Stimulated activated naive CD8-positive, alpha-beta T cell treated with anti-CD3 and anti-CD28 coated beads, Interleukin-15, Interleukin-2, amounts not matched to agents 100 ng/mL and 50 ng/mL, for 24 hours (primary cell): ENCODE results near the gene PATL2.
"Not testable (repeated sequence)": the region's sequence is repeated elsewhere in the genome, so short reads cannot be mapped to it uniquely, and the experiment has no call there.

Experiments
- H3K27ac Mint-ChIP-seq: one replicate; pipeline ENCODE4 v1.8.0; 2021; ENCODE audit warnings: mild to moderate bottlenecking, mixed read lengths
- H3K27me3 Mint-ChIP-seq: one replicate; pipeline ENCODE4 v1.8.0; 2021; ENCODE audit warnings: mixed read lengths
- H3K36me3 Mint-ChIP-seq: one replicate; pipeline ENCODE4 v1.8.0; 2021; ENCODE audit warnings: low read depth, mixed read lengths
- H3K4me1 Mint-ChIP-seq: one replicate; pipeline ENCODE4 v1.8.0; 2021; ENCODE audit warnings: low read depth, mixed read lengths
- H3K4me3 Mint-ChIP-seq: one replicate; pipeline ENCODE4 v1.8.0; 2021; ENCODE audit warnings: mild to moderate bottlenecking, mixed read lengths
- H3K9me3 Mint-ChIP-seq: one replicate; pipeline ENCODE4 v1.8.0; 2021; ENCODE audit warnings: mixed read lengths

PATL2 gene

GRCh38 chr15:44711096-44711742 is at the start of gene PATL2, which contains the start of gene B2M:
Gene PATL2, minus strand, starts transcription at chr15:44711323. Its CDS starts 34,833 bp downstream, at chr15:44676490.
Gene B2M, plus strand, starts transcription at chr15:44711517. Its CDS starts 30 bp downstream, at chr15:44711547.
- peak within 1 kb of the TSS; percentile 100 for H3K27ac Mint-ChIP-seq
- no peaks in the 10 kb centered on the region for H3K9me3 Mint-ChIP-seq
- peaks cover 66% of the 10 kb centered on the region for H3K36me3 Mint-ChIP-seq
- H3K4me1 Mint-ChIP-seq, result peaks cover 42% of the 10 kb centered on the region
- H3K4me3 Mint-ChIP-seq, result peak within 1 kb of the TSS; percentile 97
- H3K27me3 Mint-ChIP-seq, result no peaks in the 10 kb centered on the region

GRCh38 chr15:44753345-44753744 is 42.2 kb upstream of the PATL2 start:
- Mint-ChIP-seq H3K4me1 (peaks cover 30% of the 10 kb centered on the region), H3K27me3 (no peaks in the 10 kb centered on the region), H3K36me3 (peaks cover 59% of the 10 kb centered on the region), H3K4me3 (no peak overlapping the region), H3K27ac (no peak overlapping the region), H3K9me3 (peaks cover 20% of the 10 kb centered on the region)

- H3K27ac Mint-ChIP-seq, H3K4me3 Mint-ChIP-seq, H3K27me3 Mint-ChIP-seq, H3K9me3 Mint-ChIP-seq, H3K36me3 Mint-ChIP-seq: not testable (repeated sequence)
- peaks cover 10% of the 10 kb centered on the region for H3K4me1 Mint-ChIP-seq
These were observed 32.3 kb upstream of the PATL2 start for GRCh38 chr15:44743454-44743853.

- not testable (repeated sequence) for H3K27me3 Mint-ChIP-seq, H3K4me3 Mint-ChIP-seq, H3K27ac Mint-ChIP-seq, H3K9me3 Mint-ChIP-seq, H3K36me3 Mint-ChIP-seq
- peaks cover 45% of the 10 kb centered on the region for H3K4me1 Mint-ChIP-seq
These were observed 28.2 kb upstream of the PATL2 start for GRCh38 chr15:44739222-44739847.

- peak overlapping the region; percentile 65 for H3K27ac Mint-ChIP-seq
These were observed 27.3 kb upstream of the PATL2 start for GRCh38 chr15:44738340-44738984.

DNA sequence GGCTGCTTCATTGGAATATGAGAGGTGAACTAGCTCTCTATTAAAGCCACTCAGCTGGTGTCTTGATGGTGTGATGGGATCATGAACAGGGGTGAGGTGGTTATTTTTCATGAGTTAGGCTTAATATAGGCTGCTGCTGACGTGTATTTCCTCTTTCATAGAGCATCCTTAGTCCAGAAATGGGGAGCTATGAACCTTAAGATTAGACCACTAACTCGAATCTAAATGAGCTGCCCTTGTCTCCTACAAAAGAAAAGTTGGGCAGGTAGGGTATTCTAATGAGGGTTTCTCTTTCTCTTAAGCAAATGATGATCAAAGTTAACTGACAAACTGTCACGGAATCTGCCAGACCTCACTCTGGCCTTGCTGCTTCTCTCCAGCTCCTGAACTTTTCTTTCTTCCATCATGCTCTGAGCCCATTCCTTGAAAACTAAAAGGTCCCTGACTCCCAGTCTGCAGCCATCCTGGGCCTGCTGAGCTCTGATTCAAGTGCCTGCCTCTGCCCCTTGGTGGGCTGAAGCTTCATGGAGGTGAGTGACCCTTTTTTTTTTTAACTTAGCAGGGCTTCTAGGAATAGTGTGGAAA is 25.1 kb upstream of the PATL2 start, which contains the start of gene TRIM69:
Gene TRIM69 (plus strand): TSS at position 348 of the 585 bp plus-strand sequence. CDS start 177 bp downstream, at position 525.
- H3K4me1 Mint-ChIP-seq, result peaks cover 74% of the 10 kb centered on the region
- peak within 1 kb of the TSS; percentile 100 for H3K27ac Mint-ChIP-seq
- H3K4me3 Mint-ChIP-seq, result peak within 1 kb of the TSS; percentile 86
- H3K36me3 Mint-ChIP-seq, result peaks cover 30% of the 10 kb centered on the region
- no peaks in the 10 kb centered on the region for H3K9me3 Mint-ChIP-seq
- no peaks in the 10 kb centered on the region for H3K27me3 Mint-ChIP-seq

More at GRCh38 chr15:44738340-44738984, 27.3 kb upstream of the PATL2 start:
- Mint-ChIP-seq H3K4me3 (peak overlapping the region; percentile 70), H3K9me3 (no peaks in the 10 kb centered on the region), H3K36me3 (peaks cover 12% of the 10 kb centered on the region), H3K27me3 (no peaks in the 10 kb centered on the region), H3K4me1 (peaks cover 53% of the 10 kb centered on the region)

DNA sequence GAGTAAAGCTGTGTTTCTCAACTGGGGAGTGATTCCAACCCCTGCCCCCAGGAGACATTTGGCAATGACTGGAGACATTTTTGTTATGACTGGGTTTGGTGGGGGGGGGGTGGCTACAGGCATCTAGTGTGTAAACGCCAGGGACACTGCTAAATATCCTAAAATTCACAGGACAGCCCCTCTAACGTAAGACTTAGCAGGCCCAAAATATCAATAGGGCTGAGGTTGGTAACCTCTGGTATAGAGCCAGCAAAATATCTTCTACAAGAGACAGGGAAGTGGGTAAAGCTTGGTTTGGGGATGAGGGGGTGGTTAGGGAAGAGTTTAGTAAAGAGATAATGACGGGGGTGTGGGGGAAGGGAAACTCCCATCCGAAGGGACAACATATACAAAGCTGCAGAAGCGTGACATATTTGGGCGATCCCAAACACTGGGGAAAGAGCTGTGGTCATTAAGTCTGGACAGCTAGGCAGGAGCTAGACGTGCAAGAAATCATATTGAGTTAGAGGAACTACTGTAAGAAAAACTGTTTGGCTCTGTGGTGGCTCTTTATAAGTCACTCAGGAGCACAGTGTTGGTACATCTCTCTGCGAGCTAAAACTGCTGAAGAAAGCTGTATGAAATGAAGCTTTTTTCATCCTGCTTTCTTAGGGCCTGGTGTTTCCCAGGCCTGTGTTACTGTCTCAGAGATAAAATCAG is 24.5 kb upstream of the PATL2 start:
- H3K4me1 Mint-ChIP-seq, result peaks cover 77% of the 10 kb centered on the region
- H3K27ac Mint-ChIP-seq, result peak overlapping the region; percentile 100
- H3K36me3 Mint-ChIP-seq, result peaks cover 32% of the 10 kb centered on the region
- H3K9me3 Mint-ChIP-seq, result no peaks in the 10 kb centered on the region
- H3K4me3 Mint-ChIP-seq, result peak overlapping the region; percentile 86
- no peaks in the 10 kb centered on the region for H3K27me3 Mint-ChIP-seq

GRCh38 chr15:44734839-44735481 is 23.8 kb upstream of the PATL2 start:
- Mint-ChIP-seq H3K36me3 (peaks cover 37% of the 10 kb centered on the region), H3K27ac (peak overlapping the region; percentile 100), H3K4me1 (peaks cover 81% of the 10 kb centered on the region), H3K9me3 (no peaks in the 10 kb centered on the region), H3K4me3 (peak overlapping the region; percentile 86), H3K27me3 (no peaks in the 10 kb centered on the region)

- Mint-ChIP-seq H3K9me3 (no peaks in the 10 kb centered on the region), H3K36me3 (peaks cover 37% of the 10 kb centered on the region), H3K4me3 (peak overlapping the region; percentile 100), H3K4me1 (peaks cover 78% of the 10 kb centered on the region), H3K27me3 (no peaks in the 10 kb centered on the region), H3K27ac (peak overlapping the region; percentile 99)
These were observed 18.4 kb upstream of the PATL2 start for GRCh38 chr15:44729408-44730127.

- Mint-ChIP-seq H3K27me3 (no peaks in the 10 kb centered on the region), H3K9me3 (no peaks in the 10 kb centered on the region), H3K4me3 (peak overlapping the region; percentile 100), H3K36me3 (peaks cover 36% of the 10 kb centered on the region), H3K4me1 (peaks cover 78% of the 10 kb centered on the region), H3K27ac (peak overlapping the region; percentile 99)
These were observed 17.7 kb upstream of the PATL2 start for GRCh38 chr15:44728576-44729407.

- H3K9me3 Mint-ChIP-seq, result not testable (repeated sequence)
These were observed 17.1 kb upstream of the PATL2 start for GRCh38 chr15:44728232-44728575.

DNA sequence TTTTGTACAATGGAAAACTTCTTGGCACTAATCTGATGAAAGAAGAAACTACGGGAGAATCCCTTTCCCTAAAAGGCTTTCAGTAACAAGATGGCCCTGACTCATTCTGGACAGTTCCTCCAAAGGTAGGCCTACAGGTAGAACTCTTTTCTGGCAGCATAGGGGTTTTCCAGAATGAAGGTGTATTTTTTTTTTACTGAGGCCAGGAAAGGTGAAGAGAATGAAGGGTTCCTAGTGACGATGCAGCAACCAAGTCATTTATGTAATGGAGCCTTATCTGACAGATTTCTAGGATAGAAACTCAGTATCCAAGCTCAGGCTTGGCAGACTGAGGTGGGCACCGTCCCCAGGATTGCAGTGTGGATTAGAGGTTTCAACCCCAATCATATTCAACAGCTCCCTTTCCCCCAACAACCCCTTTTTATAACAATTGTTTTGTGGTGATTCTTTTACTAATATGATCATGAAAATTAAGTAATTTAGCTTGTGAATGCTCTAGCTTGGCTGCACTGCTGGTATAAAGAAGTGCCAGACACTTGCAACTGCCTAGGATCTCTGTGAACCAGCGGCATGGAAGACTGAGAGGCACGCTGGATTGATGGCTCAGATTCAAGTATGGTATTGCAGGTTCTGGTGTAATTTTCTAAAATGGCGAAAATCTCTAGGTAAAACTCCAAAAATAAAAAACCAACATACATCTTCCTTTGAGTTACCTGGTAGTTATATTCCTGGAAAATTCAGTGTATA is 16.5 kb upstream of the PATL2 start:
- Mint-ChIP-seq H3K4me3 (peak overlapping the region; percentile 100), H3K27me3 (no peaks in the 10 kb centered on the region), H3K4me1 (peaks cover 75% of the 10 kb centered on the region), H3K27ac (peak overlapping the region; percentile 99), H3K36me3 (peaks cover 28% of the 10 kb centered on the region), H3K9me3 (no peaks in the 10 kb centered on the region)

More at GRCh38 chr15:44728232-44728575, 17.1 kb upstream of the PATL2 start:
- not testable (repeated sequence) for H3K27me3 Mint-ChIP-seq
- peak overlapping the region; percentile 99 for H3K27ac Mint-ChIP-seq
- H3K4me1 Mint-ChIP-seq, result peaks cover 78% of the 10 kb centered on the region
- peaks cover 30% of the 10 kb centered on the region for H3K36me3 Mint-ChIP-seq
- H3K4me3 Mint-ChIP-seq, result peak overlapping the region; percentile 100
